Loucy (cell line): ENCODE data around the gene SMG1.

Source experiments
- EZH2phosphoT487 ChIP-seq: fragments of 200-600 bp; IDR thresholded peaks from 2 replicates; pipeline ENCODE4 v1.6.1; 2018; ENCODE audit warnings: antibody characterized with exemption, mild to moderate bottlenecking, moderate library complexity, borderline replicate concordance
- TF ChIP-seq, protein P1 (sequence below): fragments of 200-600 bp; sonication (generic); conservative IDR thresholded peaks from 2 replicates; pipeline ENCODE4 v1.5.1; 2014; ENCODE audit warnings: mild to moderate bottlenecking, antibody characterized with exemption, low read length

DNA sequence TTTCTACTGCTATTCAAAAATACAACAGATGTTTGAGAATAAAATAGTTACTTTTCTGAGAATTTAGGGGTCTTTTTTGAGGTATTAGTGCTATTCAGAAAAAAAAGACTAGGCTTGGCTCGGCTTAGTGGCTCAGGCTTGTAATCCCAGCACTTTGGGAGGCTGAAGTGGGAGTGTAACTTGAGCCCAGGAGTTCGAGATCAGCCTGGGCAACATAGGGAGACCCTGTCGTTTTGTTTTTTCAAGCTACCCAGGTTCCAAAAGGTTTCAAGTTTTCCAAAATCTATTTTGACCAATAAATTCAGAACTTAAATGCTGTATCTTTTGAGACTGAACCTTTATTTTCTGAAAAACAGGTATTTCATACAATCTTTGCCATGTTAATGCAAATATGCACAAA is 121.7 kb downstream of the SMG1 start:
- TF ChIP-seq, protein P1, sequence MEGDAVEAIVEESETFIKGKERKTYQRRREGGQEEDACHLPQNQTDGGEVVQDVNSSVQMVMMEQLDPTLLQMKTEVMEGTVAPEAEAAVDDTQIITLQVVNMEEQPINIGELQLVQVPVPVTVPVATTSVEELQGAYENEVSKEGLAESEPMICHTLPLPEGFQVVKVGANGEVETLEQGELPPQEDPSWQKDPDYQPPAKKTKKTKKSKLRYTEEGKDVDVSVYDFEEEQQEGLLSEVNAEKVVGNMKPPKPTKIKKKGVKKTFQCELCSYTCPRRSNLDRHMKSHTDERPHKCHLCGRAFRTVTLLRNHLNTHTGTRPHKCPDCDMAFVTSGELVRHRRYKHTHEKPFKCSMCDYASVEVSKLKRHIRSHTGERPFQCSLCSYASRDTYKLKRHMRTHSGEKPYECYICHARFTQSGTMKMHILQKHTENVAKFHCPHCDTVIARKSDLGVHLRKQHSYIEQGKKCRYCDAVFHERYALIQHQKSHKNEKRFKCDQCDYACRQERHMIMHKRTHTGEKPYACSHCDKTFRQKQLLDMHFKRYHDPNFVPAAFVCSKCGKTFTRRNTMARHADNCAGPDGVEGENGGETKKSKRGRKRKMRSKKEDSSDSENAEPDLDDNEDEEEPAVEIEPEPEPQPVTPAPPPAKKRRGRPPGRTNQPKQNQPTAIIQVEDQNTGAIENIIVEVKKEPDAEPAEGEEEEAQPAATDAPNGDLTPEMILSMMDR: no peak
- no peak for TF ChIP-seq EZH2phosphoT487
